T-cell (primary cell): ENCODE measurements around the gene GNPNAT1. TPM values are rescaled to one million over a fixed set of nuclear protein-coding genes. Genes with fewer than 3 reads are reported as not detected.

Source experiments
- ATAC-seq, 4 experiments: fragments of 200-7000 bp in 3 of 4; fragments of 150-1000 bp in 1 of 4; cut with Tn5 transposase; replicated peaks in 1 of 4; 1 replicate in 3 of 4; 2 replicates in 1 of 4; pipeline ENCODE4 v1.10.0; 2021; ENCODE audit warnings: moderate library complexity in 3 of 4, mild to moderate bottlenecking in 2 of 4, moderate number of reproducible peaks in 1 of 4
- CTCF ChIA-PET, 2 donors: fragments of 300-600 bp; sonication (Branson Sonifier 250); formaldehyde crosslinking; loops; one replicate each; lab custom pipeline; 2022; ENCODE audit warnings: antibody characterized with exemption in 2 of 2; lab: Charles Lee
- POLR2A ChIA-PET, 2 donors: fragments of 300-600 bp; sonication (Branson Sonifier 250); formaldehyde crosslinking; loops; one replicate each; lab custom pipeline; 2022; ENCODE audit warnings: antibody characterized with exemption in 2 of 2; lab: Charles Lee
- DNase-seq, 35 experiments: peaks; one replicate each; pipeline versions ENCODE4 v3.0.0 to v3.0.0-alpha.2; 2013 to 2023
- H3K27ac ChIP-seq: one replicate; pipeline ENCODE4 v1.5.1; 2013; ENCODE audit warnings: low read length
- H3K27me3 ChIP-seq, 2 experiments: replicated peaks in 1 of 2; 1 replicate in 1 of 2; 2 replicates in 1 of 2; pipeline versions ENCODE4 v1.6.1 to v1.7.0; 2013; ENCODE audit warnings: low read length in 1 of 2, mixed read lengths in 1 of 2; ENCODE audit not compliant: control insufficient read depth in 2 of 2, insufficient read depth in 2 of 2; ENCODE audit errors: extremely low read depth in 1 of 2
- H3K36me3 ChIP-seq, 2 donors: 1 replicate in 1 of 2; 2 replicates in 1 of 2; pipeline versions ENCODE4 v1.6.1 to v1.7.0; 2013; ENCODE audit warnings: low read length in 1 of 2; ENCODE audit not compliant: control insufficient read depth in 2 of 2, insufficient read depth in 1 of 2; ENCODE audit errors: extremely low read depth in 1 of 2
- H3K4me1 ChIP-seq, 2 experiments: 1 replicate in 1 of 2; 2 replicates in 1 of 2; pipeline versions ENCODE4 v1.6.1 to v1.7.0; 2013; ENCODE audit warnings: low read length in 2 of 2, mixed read lengths in 1 of 2; ENCODE audit not compliant: insufficient read depth in 2 of 2, control insufficient read depth in 1 of 2; ENCODE audit errors: extremely low read depth in 1 of 2
- H3K4me3 ChIP-seq, 2 donors: 1 replicate in 1 of 2; 2 replicates in 1 of 2; pipeline versions ENCODE4 v1.5.1 to v1.7.0; 2013; ENCODE audit warnings: mild to moderate bottlenecking in 2 of 2, low read length in 1 of 2, moderate library complexity in 1 of 2; ENCODE audit not compliant: control insufficient read depth in 1 of 2; ENCODE audit errors: extremely low read depth in 1 of 2
- H3K9me3 ChIP-seq: 2 replicates; pipeline ENCODE4 v1.7.0; 2013
- H3K27ac Mint-ChIP-seq, 2 donors: one replicate each; pipeline ENCODE4 v1.8.0; 2020 to 2021; ENCODE audit warnings: mild to moderate bottlenecking in 2 of 2, mixed read lengths in 2 of 2
- H3K27me3 Mint-ChIP-seq, 2 donors: one replicate each; pipeline ENCODE4 v1.8.0; 2021 to 2022; ENCODE audit warnings: mixed read lengths in 2 of 2
- H3K36me3 Mint-ChIP-seq: one replicate; pipeline ENCODE4 v1.8.0; 2021; ENCODE audit warnings: mixed read lengths
- H3K4me1 Mint-ChIP-seq, 3 donors: one replicate each; pipeline ENCODE4 v1.8.0; 2020 to 2022; ENCODE audit warnings: mixed read lengths in 3 of 3, mild to moderate bottlenecking in 1 of 3
- H3K4me3 Mint-ChIP-seq, 3 donors: one replicate each; pipeline ENCODE4 v1.8.0; 2020 to 2022; ENCODE audit warnings: mild to moderate bottlenecking in 3 of 3, mixed read lengths in 3 of 3, moderate library complexity in 3 of 3
- H3K9me3 Mint-ChIP-seq, 3 donors: one replicate each; pipeline ENCODE4 v1.8.0; 2020 to 2022; ENCODE audit warnings: mixed read lengths in 3 of 3
- WGBS: methylation state at CpG from one replicate; pipeline ENCODE4 v1.1.5; 2013; ENCODE audit warnings: missing lambda C conversion rate; ENCODE audit not compliant: insufficient coverage; 5-methylcytosine and 5-hydroxymethylcytosine counted together
- total RNA-seq, 35 experiments: library from RNA in 6 of 35; stranded (reverse) in 6 of 35; fragments of 120-200 nt in 1 of 35; gene quantifications; one replicate each; pipeline versions ENCODE4 v1.2.1 to v1.2.4 and lab custom pipeline; 2013 to 2026

GNPNAT1 gene
- total RNA-seq, 5 donors from 2014 or later (not counting 1 experiment from before 2014, with no cell fraction given), result 6.9 to 10.7 (median 8.9) TPM

- 92% methylated on average over 1 of the region's 5 CpGs for WGBS
- Histone ChIP-seq H3K9me3 (no peaks in the 10 kb centered on the region), H3K4me1 (no peaks in the 10 kb centered on the region), H3K4me3 (no peak overlapping the region), H3K36me3 (no peaks in the 10 kb centered on the region), H3K27me3 (peaks cover 0 to 3% of the 10 kb centered on the region in 2 experiments), H3K27ac (no peak overlapping the region)
- Mint-ChIP-seq H3K9me3 (no peaks in the 10 kb centered on the region), H3K27me3 (no peaks in the 10 kb centered on the region), H3K4me3 (no peak overlapping the region), H3K4me1 (no peaks in the 10 kb centered on the region), H3K36me3 (no peaks in the 10 kb centered on the region), H3K27ac (no peak overlapping the region)
- POLR2A ChIA-PET, result interaction anchor here in 1 of 2 donors (0.7 kb wide), 1 partner anchor 364 kb away, joined by 6 read pairs; no protein-coding TSS in a partner anchor
- CTCF ChIA-PET, result interaction anchor here (0.6 to 1.1 kb wide), 3 partner anchors 127 to 853 kb away, joined by 4 to 10 read pairs (median 9); no protein-coding TSS in a partner anchor
- ATAC-seq (no peak), DNase-seq (no peak)
These were observed 42.5 kb upstream of the GNPNAT1 start for GRCh38 chr14:52833891-52834290.

GRCh38 chr14:52829527-52830185 is 38.2 kb upstream of the GNPNAT1 start:
- H3K27me3 ChIP-seq, result peaks cover 0 to 3% of the 10 kb centered on the region in 2 experiments
- WGBS, result 82% methylated on average over 4 of the region's 7 CpGs
- ATAC-seq, result no peak
- no peak overlapping the region for H3K4me3 ChIP-seq
- peaks cover 0 to 3% of the 10 kb centered on the region in 2 donors for H3K27me3 Mint-ChIP-seq
- H3K27ac ChIP-seq, result no peak overlapping the region
- peaks cover 0 to 3% (median 0%) of the 10 kb centered on the region in 3 donors for H3K4me1 Mint-ChIP-seq
- no peak overlapping the region for H3K4me3 Mint-ChIP-seq
- no peaks in the 10 kb centered on the region for H3K36me3 ChIP-seq
- ChIA-PET POLR2A (no interaction called here), CTCF (interaction anchor here (1.0 to 1.7 kb wide), 2 partner anchors 131 to 132 kb away, joined by 4 to 7 read pairs; no protein-coding TSS in a partner anchor)
- H3K4me1 ChIP-seq, result no peaks in the 10 kb centered on the region
- H3K9me3 Mint-ChIP-seq, result no peaks in the 10 kb centered on the region
- no peaks in the 10 kb centered on the region for H3K36me3 Mint-ChIP-seq
- H3K27ac Mint-ChIP-seq, result no peak overlapping the region
- no peak for DNase-seq
- H3K9me3 ChIP-seq, result no peaks in the 10 kb centered on the region

- POLR2A ChIA-PET, result no interaction called here
- Histone ChIP-seq H3K27ac (no peak overlapping the region), H3K36me3 (no peaks in the 10 kb centered on the region), H3K4me1 (no peaks in the 10 kb centered on the region), H3K4me3 (no peak overlapping the region), H3K27me3 (peaks cover 0 to 3% of the 10 kb centered on the region in 2 experiments), H3K9me3 (no peaks in the 10 kb centered on the region)
- CTCF ChIA-PET, result no interaction called here
- Mint-ChIP-seq H3K27me3 (peaks cover 2 to 3% of the 10 kb centered on the region in 2 donors), H3K9me3 (no peaks in the 10 kb centered on the region), H3K36me3 (no peaks in the 10 kb centered on the region), H3K4me1 (peaks cover 0 to 6% (median 0%) of the 10 kb centered on the region in 3 donors), H3K27ac (no peak overlapping the region), H3K4me3 (no peak overlapping the region)
- no peak for ATAC-seq
- no peak for DNase-seq
These were observed 36.0 kb upstream of the GNPNAT1 start for GRCh38 chr14:52827426-52827825.

GRCh38 chr14:52825085-52825484 is 33.7 kb upstream of the GNPNAT1 start:
- no CpG with 5 or more reads among the region's 4 CpGs for WGBS
- Mint-ChIP-seq H3K9me3 (no peaks in the 10 kb centered on the region), H3K4me1 (peaks cover 0 to 6% (median 0%) of the 10 kb centered on the region in 3 donors), H3K36me3 (no peaks in the 10 kb centered on the region), H3K4me3 (no peak overlapping the region), H3K27ac (no peak overlapping the region), H3K27me3 (peaks cover 2 to 3% of the 10 kb centered on the region in 2 donors)
- no peak overlapping the region for H3K27ac ChIP-seq
- no peak for ATAC-seq
- POLR2A ChIA-PET, result interaction anchor here in 1 of 2 donors (0.5 to 0.6 kb wide), 2 partner anchors 70 to 1186 kb away, joined by 3 read pairs; no protein-coding TSS in a partner anchor
- H3K4me3 ChIP-seq, result no peak overlapping the region
- CTCF ChIA-PET, result interaction anchor here (0.6 to 6.2 kb wide), 12 partner anchors 21 to 471 kb away, joined by 3 to 78 read pairs (median 5); no protein-coding TSS in a partner anchor
- no peaks in the 10 kb centered on the region for H3K36me3 ChIP-seq
- no peaks in the 10 kb centered on the region for H3K9me3 ChIP-seq
- no peak for DNase-seq
- H3K27me3 ChIP-seq, result peaks cover 0 to 3% of the 10 kb centered on the region in 2 experiments
- H3K4me1 ChIP-seq, result no peaks in the 10 kb centered on the region

- Mint-ChIP-seq H3K9me3 (no peaks in the 10 kb centered on the region), H3K27me3 (peaks cover 2 to 3% of the 10 kb centered on the region in 2 donors), H3K4me1 (peaks cover 0 to 6% (median 0%) of the 10 kb centered on the region in 3 donors), H3K27ac (no peak overlapping the region), H3K36me3 (no peaks in the 10 kb centered on the region), H3K4me3 (no peak overlapping the region)
- Histone ChIP-seq H3K36me3 (no peaks in the 10 kb centered on the region), H3K4me1 (no peaks in the 10 kb centered on the region), H3K27me3 (peaks cover 0 to 3% of the 10 kb centered on the region in 2 experiments), H3K27ac (no peak overlapping the region), H3K4me3 (no peak overlapping the region), H3K9me3 (no peaks in the 10 kb centered on the region)
- ATAC-seq (no peak), DNase-seq (no peak)
- ChIA-PET POLR2A (interaction anchor here in 1 of 2 donors (0.5 to 0.6 kb wide), 2 partner anchors 69 to 1185 kb away, joined by 3 read pairs; no protein-coding TSS in a partner anchor), CTCF (interaction anchor here (0.8 to 6.2 kb wide), 6 partner anchors 133 to 482 kb away, joined by 3 to 78 read pairs (median 6); no protein-coding TSS in a partner anchor)
- no CpG with 5 or more reads among the region's 4 CpGs for WGBS
These were observed 33.1 kb upstream of the GNPNAT1 start for GRCh38 chr14:52824462-52824861.

- H3K4me1 ChIP-seq, result no peaks in the 10 kb centered on the region
- 86% methylated on average over 3 of the region's 7 CpGs for WGBS
- DNase-seq (no peak), ATAC-seq (no peak)
- Mint-ChIP-seq H3K27me3 (peaks cover 0 to 2% of the 10 kb centered on the region in 2 donors), H3K27ac (no peak overlapping the region), H3K4me3 (no peak overlapping the region), H3K9me3 (no peaks in the 10 kb centered on the region), H3K4me1 (peaks cover 0 to 6% (median 0%) of the 10 kb centered on the region in 3 donors), H3K36me3 (no peaks in the 10 kb centered on the region)
- H3K27me3 ChIP-seq, result peaks cover 0 to 3% of the 10 kb centered on the region in 2 experiments
- H3K4me3 ChIP-seq, result no peak overlapping the region
- H3K27ac ChIP-seq, result no peak overlapping the region
- no peaks in the 10 kb centered on the region for H3K9me3 ChIP-seq
- ChIA-PET CTCF (interaction anchor here (3.8 to 6.2 kb wide), 2 partner anchors 139 to 140 kb away, joined by 21 to 78 read pairs; no protein-coding TSS in a partner anchor), POLR2A (no interaction called here)
- no peaks in the 10 kb centered on the region for H3K36me3 ChIP-seq
These were observed 30.4 kb upstream of the GNPNAT1 start for GRCh38 chr14:52821805-52822250.
